Keratinocyte (primary cell): Measurements from ENCODE around the gene GRK6. TPM values are rescaled to one million over a fixed set of nuclear protein-coding genes. Genes with fewer than 3 reads are reported as not detected.

Source experiments
- DNase-seq: peaks from one replicate; pipeline ENCODE4 v3.0.0-alpha.2; 2011; ENCODE audit warnings: low read depth, missing footprints, low spot score
- FAIRE-seq: peaks from 2 replicates; lab custom pipeline; 2011; peaks lifted over from hg19 to GRCh38; lab: Jason Lieb, UNC
- H2AFZ ChIP-seq: 2 replicates; pipeline ENCODE4 v1.6.0; 2012; ENCODE audit warnings: low read length, control low read depth, inconsistent platforms; ENCODE audit not compliant: control insufficient read depth
- H3K27ac ChIP-seq: 2 replicates; pipeline ENCODE4 v1.5.1; 2011; ENCODE audit warnings: low read length; ENCODE audit not compliant: control insufficient read depth, insufficient read depth
- H3K27me3 ChIP-seq: 3 replicates; pipeline ENCODE4 v1.6.0; 2011; ENCODE audit warnings: low read length; ENCODE audit not compliant: control insufficient read depth, insufficient read depth; ENCODE audit errors: extremely low read depth
- H3K36me3 ChIP-seq, 2 experiments: 2 replicates in 1 of 2; 3 replicates in 1 of 2; pipeline ENCODE4 v1.5.1; 2011; ENCODE audit warnings: low read length in 2 of 2, mild to moderate bottlenecking in 1 of 2; ENCODE audit not compliant: control insufficient read depth in 2 of 2, insufficient read depth in 2 of 2; ENCODE audit errors: extremely low read depth in 1 of 2
- H3K4me1 ChIP-seq: 3 replicates; pipeline ENCODE4 v1.5.1; 2011; ENCODE audit warnings: low read length; ENCODE audit not compliant: control insufficient read depth, insufficient read depth; ENCODE audit errors: extremely low read depth
- H3K4me2 ChIP-seq: 3 replicates; pipeline ENCODE4 v1.6.0; 2011; ENCODE audit warnings: low read depth, low read length; ENCODE audit not compliant: control insufficient read depth, insufficient read depth; ENCODE audit errors: extremely low read depth
- H3K4me3 ChIP-seq, 3 experiments: fragments of 200-600 bp in 1 of 3; sonication (generic) in 1 of 3; 2 replicates in 2 of 3; 3 replicates in 1 of 3; pipeline ENCODE4 v1.5.1; 2011 to 2016; ENCODE audit warnings: low read length in 3 of 3, mild to moderate bottlenecking in 3 of 3, control low read depth in 2 of 3, inconsistent platforms in 1 of 3, low read depth in 1 of 3, mixed read lengths in 1 of 3, mixed run types in 1 of 3, moderate library complexity in 1 of 3; ENCODE audit not compliant: control insufficient read depth in 2 of 3, insufficient read depth in 2 of 3; ENCODE audit errors: extremely low read depth in 1 of 3
- H3K79me2 ChIP-seq: 2 replicates; pipeline ENCODE4 v1.6.0; 2012; ENCODE audit warnings: low read length; ENCODE audit not compliant: control insufficient read depth, insufficient read depth
- H3K9ac ChIP-seq: 3 replicates; pipeline ENCODE4 v1.6.0; 2011; ENCODE audit warnings: low read length; ENCODE audit not compliant: control insufficient read depth, insufficient read depth; ENCODE audit errors: extremely low read depth
- H3K9me1 ChIP-seq: 3 replicates; pipeline ENCODE4 v1.6.0; 2011; ENCODE audit warnings: low read length; ENCODE audit not compliant: control insufficient read depth, insufficient read depth; ENCODE audit errors: extremely low read depth
- H3K9me3 ChIP-seq: 2 replicates; pipeline ENCODE4 v1.5.1; 2012; ENCODE audit warnings: low read depth, low read length; ENCODE audit not compliant: control insufficient read depth
- H4K20me1 ChIP-seq: 3 replicates; pipeline ENCODE4 v1.6.0; 2011; ENCODE audit warnings: low read length; ENCODE audit not compliant: control insufficient read depth, insufficient read depth; ENCODE audit errors: extremely low read depth
- EZH2 ChIP-seq: IDR thresholded peaks from one replicate; pipeline ENCODE4 v1.6.1; 2012; ENCODE audit warnings: inconsistent platforms, mild to moderate bottlenecking, low read length, moderate library complexity
- dilution Hi-C: fragments of 300-500 bp; cut with MboI; formaldehyde crosslinking; loops from one replicate; pipeline ENCODE4 v1.7.0; 2020; ENCODE audit warnings: low sequenced_read_pairs; ENCODE audit not compliant: extremely low pct_ligation_motif_present
- polyA plus RNA-seq, 5 experiments: library from polyadenylated mRNA; depleted of rRNA in 3 of 5; stranded (reverse) in 3 of 5; stranded (forward) in 1 of 5; unstranded in 1 of 5; fragments of >200 nt; gene quantifications; 1 replicate in 1 of 5; 2 replicates in 3 of 5; 3 replicates in 1 of 5; pipeline versions ENCODE4 v1.2.1 to v1.2.3, GENCODE V29; 2011 to 2012; ENCODE audit warnings: missing spikeins in 2 of 5, low read depth in 1 of 5, low replicate concordance in 1 of 5
- TF ChIP-seq, protein P1 (sequence below), 3 experiments: IDR thresholded peaks in 1 of 3; conservative IDR thresholded peaks in 1 of 3; optimal IDR thresholded peaks in 1 of 3; 2 replicates in 2 of 3; 3 replicates in 1 of 3; pipeline versions ENCODE3 to v1.5.1; 2011; ENCODE audit warnings: low read length in 3 of 3, mild to moderate bottlenecking in 3 of 3, moderate library complexity in 2 of 3, control low read depth in 1 of 3, inconsistent platforms in 1 of 3; ENCODE audit not compliant: insufficient read depth in 2 of 3; ENCODE audit errors: extremely low read depth in 1 of 3

The GRK6 gene
- polyA plus RNA-seq, 1 donor (not counting 4 experiments of a cell fraction or from before 2014, with no cell fraction given), result 29.9 TPM

DNA sequence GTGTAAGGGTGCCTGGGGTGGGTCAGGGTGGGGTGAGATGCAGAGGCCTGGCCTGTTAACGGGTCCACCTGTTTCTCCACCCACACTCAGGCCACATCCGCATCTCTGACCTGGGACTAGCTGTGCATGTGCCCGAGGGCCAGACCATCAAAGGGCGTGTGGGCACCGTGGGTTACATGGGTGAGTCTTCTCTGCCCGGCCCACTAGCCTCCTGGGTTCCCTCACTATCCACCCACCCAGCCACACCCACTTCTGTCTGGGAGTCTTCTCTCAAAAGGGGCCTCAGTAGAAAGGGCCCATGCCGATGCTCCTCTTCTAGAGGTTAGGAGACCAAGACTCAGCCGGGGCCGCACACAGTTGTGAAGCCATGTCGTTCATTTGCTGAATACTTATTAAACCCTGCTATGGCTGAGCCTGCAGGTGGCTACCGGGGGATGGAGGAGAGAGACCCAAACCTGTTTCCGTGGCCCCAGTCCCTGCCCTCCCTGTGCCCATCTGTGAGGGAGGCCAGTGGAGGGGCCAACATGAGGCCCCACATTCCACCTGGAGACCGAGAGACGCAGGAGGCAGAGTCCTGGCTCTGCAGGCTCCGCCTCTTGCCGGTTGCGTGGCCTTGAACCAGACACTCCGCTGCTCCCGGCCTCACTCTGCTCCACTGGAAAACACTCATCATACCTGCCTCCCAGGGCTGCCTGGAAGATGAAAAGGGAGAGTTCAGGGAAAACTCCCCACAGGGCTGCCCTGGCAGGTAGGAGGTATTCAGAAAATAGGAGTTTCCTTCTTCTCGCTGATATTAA is 8.7 kb downstream of the GRK6 start:
- DNase-seq (no peak), FAIRE-seq (no peak)
- Histone ChIP-seq H3K4me3 (no peak overlapping the region), H4K20me1 (no peaks in the 10 kb centered on the region), H3K9ac (no peak overlapping the region), H3K9me3 (no peaks in the 10 kb centered on the region), H3K4me2 (no peak overlapping the region), H3K4me1 (peaks cover 50% of the 10 kb centered on the region), H3K27me3 (no peaks in the 10 kb centered on the region), H3K79me2 (peaks cover 2% of the 10 kb centered on the region), H3K27ac (no peak overlapping the region), H3K36me3 (peaks cover 23 to 56% of the 10 kb centered on the region in 2 experiments), H3K9me1 (no peaks in the 10 kb centered on the region), H2AFZ (no peak overlapping the region)
- dilution Hi-C loops, result no loop called here
- TF ChIP-seq, protein P1, sequence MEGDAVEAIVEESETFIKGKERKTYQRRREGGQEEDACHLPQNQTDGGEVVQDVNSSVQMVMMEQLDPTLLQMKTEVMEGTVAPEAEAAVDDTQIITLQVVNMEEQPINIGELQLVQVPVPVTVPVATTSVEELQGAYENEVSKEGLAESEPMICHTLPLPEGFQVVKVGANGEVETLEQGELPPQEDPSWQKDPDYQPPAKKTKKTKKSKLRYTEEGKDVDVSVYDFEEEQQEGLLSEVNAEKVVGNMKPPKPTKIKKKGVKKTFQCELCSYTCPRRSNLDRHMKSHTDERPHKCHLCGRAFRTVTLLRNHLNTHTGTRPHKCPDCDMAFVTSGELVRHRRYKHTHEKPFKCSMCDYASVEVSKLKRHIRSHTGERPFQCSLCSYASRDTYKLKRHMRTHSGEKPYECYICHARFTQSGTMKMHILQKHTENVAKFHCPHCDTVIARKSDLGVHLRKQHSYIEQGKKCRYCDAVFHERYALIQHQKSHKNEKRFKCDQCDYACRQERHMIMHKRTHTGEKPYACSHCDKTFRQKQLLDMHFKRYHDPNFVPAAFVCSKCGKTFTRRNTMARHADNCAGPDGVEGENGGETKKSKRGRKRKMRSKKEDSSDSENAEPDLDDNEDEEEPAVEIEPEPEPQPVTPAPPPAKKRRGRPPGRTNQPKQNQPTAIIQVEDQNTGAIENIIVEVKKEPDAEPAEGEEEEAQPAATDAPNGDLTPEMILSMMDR (optimal IDR thresholded peaks at IDR 0.05 in 1 of 3, IDR thresholded peaks at IDR 0.05 in 1 of 3, conservative IDR thresholded peaks at IDR 0.05 in 1 of 3; ENCODE audit: extremely low read depth in 1 of 3, insufficient read depth in 2 of 3, low read length in 3 of 3), result no peak
- TF ChIP-seq EZH2, result no peak

DNA sequence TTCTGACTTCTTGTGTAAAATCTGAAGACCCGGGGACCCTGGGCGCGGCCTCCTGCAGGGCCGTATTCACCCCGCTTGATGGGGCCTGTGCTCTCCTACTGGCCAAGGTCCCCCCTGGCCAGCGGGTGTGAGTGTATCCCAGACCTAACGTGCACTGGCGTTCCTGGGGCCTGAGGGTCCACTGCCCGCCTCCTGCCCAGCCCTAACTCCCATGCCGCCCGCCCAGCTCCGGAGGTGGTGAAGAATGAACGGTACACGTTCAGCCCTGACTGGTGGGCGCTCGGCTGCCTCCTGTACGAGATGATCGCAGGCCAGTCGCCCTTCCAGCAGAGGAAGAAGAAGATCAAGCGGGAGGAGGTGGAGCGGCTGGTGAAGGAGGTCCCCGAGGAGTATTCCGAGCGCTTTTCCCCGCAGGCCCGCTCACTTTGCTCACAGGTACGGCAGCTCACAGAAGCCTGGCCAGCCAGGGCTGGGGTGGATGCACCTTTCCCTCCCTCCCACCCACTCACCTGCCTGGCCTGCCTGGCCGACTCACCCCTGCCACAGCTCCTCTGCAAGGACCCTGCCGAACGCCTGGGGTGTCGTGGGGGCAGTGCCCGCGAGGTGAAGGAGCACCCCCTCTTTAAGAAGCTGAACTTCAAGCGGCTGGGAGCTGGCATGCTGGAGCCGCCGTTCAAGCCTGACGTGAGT is 9.5 kb downstream of the GRK6 start:
- Histone ChIP-seq H3K4me2 (no peak overlapping the region), H3K36me3 (peaks cover 23 to 54% of the 10 kb centered on the region in 2 experiments), H3K4me3 (no peak overlapping the region), H3K9ac (no peak overlapping the region), H4K20me1 (no peaks in the 10 kb centered on the region), H3K9me1 (no peaks in the 10 kb centered on the region), H2AFZ (no peak overlapping the region), H3K79me2 (peaks cover 2% of the 10 kb centered on the region), H3K27ac (no peak overlapping the region), H3K27me3 (no peaks in the 10 kb centered on the region), H3K9me3 (no peaks in the 10 kb centered on the region), H3K4me1 (peaks cover 41% of the 10 kb centered on the region)
- dilution Hi-C loops, result no loop called here
- FAIRE-seq (no peak), DNase-seq (no peak)
- TF ChIP-seq EZH2, result no peak
- TF ChIP-seq, protein P1 (optimal IDR thresholded peaks at IDR 0.05 in 1 of 3, IDR thresholded peaks at IDR 0.05 in 1 of 3, conservative IDR thresholded peaks at IDR 0.05 in 1 of 3; ENCODE audit: extremely low read depth in 1 of 3, insufficient read depth in 2 of 3, low read length in 3 of 3), result no peak
